B cell (primary cell): Measurements from ENCODE around the gene CLDN24. TPM values are rescaled to one million over a fixed set of nuclear protein-coding genes. Genes with fewer than 3 reads are reported as not detected.

ENCODE experiments used
- ATAC-seq: fragments of 200-7000 bp; cut with Tn5 transposase; one replicate; pipeline ENCODE4 v1.10.0; 2021; ENCODE audit warnings: low read depth, mild to moderate bottlenecking, moderate number of reproducible peaks, moderate library complexity
- CTCF ChIA-PET: fragments of 350-600 bp; sonication (Branson Sonifier 250); formaldehyde crosslinking; loops from one replicate; lab custom pipeline; 2021; ENCODE audit warnings: antibody characterized with exemption, inconsistent platforms; lab: Charles Lee
- POLR2A ChIA-PET: fragments of 350-600 bp; sonication (Branson Sonifier 250); formaldehyde crosslinking; loops from one replicate; lab custom pipeline; 2021; ENCODE audit warnings: antibody characterized with exemption; lab: Charles Lee
- DNase-seq: peaks from one replicate; pipeline ENCODE4 v3.0.0; 2013
- H2AFZ ChIP-seq: 2 replicates; pipeline ENCODE4 v1.6.1; 2012; ENCODE audit warnings: mild to moderate bottlenecking, low read depth, low read length; ENCODE audit not compliant: insufficient read depth, poor library complexity, severe bottlenecking
- H3K27ac ChIP-seq, 2 donors: 1 replicate in 1 of 2; 2 replicates in 1 of 2; pipeline ENCODE4 v1.5.1; 2012 to 2013; ENCODE audit warnings: low read length in 2 of 2, mild to moderate bottlenecking in 2 of 2, moderate library complexity in 1 of 2
- H3K27me3 ChIP-seq, 4 experiments: fragments of 200-600 bp in 1 of 4; sonication (generic) in 1 of 4; replicated peaks in 1 of 4; 1 replicate in 2 of 4; 2 replicates in 2 of 4; pipeline versions ENCODE4 v1.6.1 to v1.7.0; 2013 to 2016; ENCODE audit warnings: low read length in 3 of 4, mild to moderate bottlenecking in 2 of 4, mixed read lengths in 1 of 4, moderate library complexity in 1 of 4; ENCODE audit not compliant: insufficient read depth in 4 of 4, control insufficient read depth in 3 of 4; ENCODE audit errors: control extremely low read depth in 1 of 4
- H3K36me3 ChIP-seq, 2 experiments: replicated peaks in 1 of 2; 1 replicate in 1 of 2; 2 replicates in 1 of 2; pipeline versions ENCODE4 v1.6.1 to v1.7.1; 2013; ENCODE audit warnings: low read length in 1 of 2; ENCODE audit not compliant: insufficient read depth in 2 of 2, control insufficient read depth in 1 of 2; ENCODE audit errors: control extremely low read depth in 1 of 2, extremely low read depth in 1 of 2
- H3K4me1 ChIP-seq, 2 donors: fragments of 200-600 bp in 1 of 2; sonication (generic) in 1 of 2; 1 replicate in 1 of 2; 2 replicates in 1 of 2; pipeline versions ENCODE4 v1.5.1 to v1.6.1; 2013 to 2017; ENCODE audit warnings: low read length in 2 of 2; ENCODE audit not compliant: control insufficient read depth in 2 of 2, insufficient read depth in 2 of 2
- H3K4me2 ChIP-seq: replicated peaks from 2 replicates; pipeline ENCODE3; 2012; ENCODE audit warnings: mild to moderate bottlenecking, low read depth, low read length; ENCODE audit not compliant: poor library complexity, severe bottlenecking
- H3K4me3 ChIP-seq, 5 experiments: fragments of 200-600 bp in 1 of 5; sonication (generic) in 1 of 5; 1 replicate in 3 of 5; 2 replicates in 2 of 5; pipeline versions ENCODE4 v1.5.1 to v1.7.0; 2011 to 2016; ENCODE audit warnings: low read length in 4 of 5, mild to moderate bottlenecking in 4 of 5, low read depth in 2 of 5, control low read depth in 1 of 5, moderate library complexity in 1 of 5; ENCODE audit not compliant: insufficient read depth in 1 of 5; ENCODE audit errors: control extremely low read depth in 1 of 5, extremely low read depth in 1 of 5
- H3K79me2 ChIP-seq: fragments of 200-600 bp; sonication (generic); one replicate; pipeline ENCODE4 v1.6.0; 2016; ENCODE audit warnings: low read length; ENCODE audit not compliant: control insufficient read depth, insufficient read depth
- H3K9ac ChIP-seq: fragments of 200-600 bp; sonication (generic); 2 replicates; pipeline ENCODE4 v1.6.1; 2017; ENCODE audit warnings: mild to moderate bottlenecking, low read length, moderate library complexity
- H3K9me3 ChIP-seq, 3 donors: one replicate each; pipeline versions ENCODE4 v1.6.1 to v1.7.1; 2013; ENCODE audit warnings: low read length in 2 of 3; ENCODE audit not compliant: control insufficient read depth in 2 of 3, insufficient read depth in 1 of 3; ENCODE audit errors: control extremely low read depth in 1 of 3
- H4K20me1 ChIP-seq: 2 replicates; pipeline ENCODE4 v1.6.0; 2012; ENCODE audit warnings: mild to moderate bottlenecking, low read length; ENCODE audit not compliant: insufficient read depth, control insufficient read depth, poor library complexity, severe bottlenecking
- H3K27ac Mint-ChIP-seq: one replicate; pipeline ENCODE4 v1.8.0; 2021; ENCODE audit warnings: mixed read lengths
- H3K27me3 Mint-ChIP-seq: one replicate; pipeline ENCODE4 v1.8.0; 2021; ENCODE audit warnings: mixed read lengths
- H3K4me1 Mint-ChIP-seq: one replicate; pipeline ENCODE4 v1.8.0; 2021; ENCODE audit warnings: mixed read lengths
- H3K4me3 Mint-ChIP-seq: one replicate; pipeline ENCODE4 v1.8.0; 2021; ENCODE audit warnings: mixed read lengths
- H3K9me3 Mint-ChIP-seq: one replicate; pipeline ENCODE4 v1.8.0; 2022; ENCODE audit warnings: mixed read lengths; ENCODE audit not compliant: insufficient read depth
- EZH2 ChIP-seq: IDR thresholded peaks from 2 replicates; pipeline ENCODE4 v1.6.1; 2012; ENCODE audit warnings: borderline replicate concordance, low read depth, mild to moderate bottlenecking, moderate library complexity, low read length; ENCODE audit not compliant: insufficient read depth, poor library complexity, severe bottlenecking
- WGBS: methylation state at CpG from one replicate; pipeline ENCODE4 v1.1.5; 2013; ENCODE audit warnings: missing lambda C conversion rate; ENCODE audit not compliant: insufficient coverage; 5-methylcytosine and 5-hydroxymethylcytosine counted together
- intact Hi-C: fragments of 100-400 bp; cut with micrococcal nuclease; formaldehyde crosslinking; loops from one replicate; pipeline ENCODE4 v1.10.0; 2022
- polyA plus RNA-seq: library from polyadenylated mRNA; depleted of rRNA; stranded (reverse); fragments of >200 nt; gene quantifications from 2 replicates; pipeline ENCODE4 v1.2.3, GENCODE V29; 2012
- total RNA-seq, 2 donors: library from RNA; stranded (reverse); fragments of 120-200 nt in 1 of 2; gene quantifications; 1 replicate in 1 of 2; 2 replicates in 1 of 2; pipeline versions ENCODE4 v1.2.3 to v1.2.4, GENCODE V29; 2013 to 2022
- TF ChIP-seq, protein P1 (sequence below): fragments of 200-600 bp; IDR thresholded peaks from one replicate; pipeline ENCODE4 v1.8.0; 2022; ENCODE audit warnings: antibody characterized with exemption, mild to moderate bottlenecking

CLDN24 gene
- total and polyA plus RNA-seq, 2 donors (not counting 1 experiment from before 2014, with no cell fraction given) = not detected

- Histone ChIP-seq H3K4me3 (no peak overlapping the region), H3K4me2 (no peak overlapping the region), H3K4me1 (no peaks in the 10 kb centered on the region), H4K20me1 (no peaks in the 10 kb centered on the region), H2AFZ (no peak overlapping the region), H3K9ac (no peak overlapping the region), H3K27me3 (peaks cover 0 to 4% (median 0%) of the 10 kb centered on the region in 4 experiments), H3K27ac (no peak overlapping the region), H3K36me3 (no peaks in the 10 kb centered on the region), H3K9me3 (peaks cover 0 to 3% (median 0%) of the 10 kb centered on the region in 3 donors), H3K79me2 (no peaks in the 10 kb centered on the region)
- Mint-ChIP-seq H3K9me3 (no peaks in the 10 kb centered on the region), H3K4me1 (no peaks in the 10 kb centered on the region), H3K27ac (no peak overlapping the region), H3K27me3 (peaks cover 5% of the 10 kb centered on the region), H3K4me3 (no peak overlapping the region)
- WGBS = 82% methylated on average over 2 of the region's 2 CpGs
- ChIA-PET POLR2A (no interaction called here), CTCF (no interaction called here)
- TF ChIP-seq EZH2 = no peak
- TF ChIP-seq, protein P1, sequence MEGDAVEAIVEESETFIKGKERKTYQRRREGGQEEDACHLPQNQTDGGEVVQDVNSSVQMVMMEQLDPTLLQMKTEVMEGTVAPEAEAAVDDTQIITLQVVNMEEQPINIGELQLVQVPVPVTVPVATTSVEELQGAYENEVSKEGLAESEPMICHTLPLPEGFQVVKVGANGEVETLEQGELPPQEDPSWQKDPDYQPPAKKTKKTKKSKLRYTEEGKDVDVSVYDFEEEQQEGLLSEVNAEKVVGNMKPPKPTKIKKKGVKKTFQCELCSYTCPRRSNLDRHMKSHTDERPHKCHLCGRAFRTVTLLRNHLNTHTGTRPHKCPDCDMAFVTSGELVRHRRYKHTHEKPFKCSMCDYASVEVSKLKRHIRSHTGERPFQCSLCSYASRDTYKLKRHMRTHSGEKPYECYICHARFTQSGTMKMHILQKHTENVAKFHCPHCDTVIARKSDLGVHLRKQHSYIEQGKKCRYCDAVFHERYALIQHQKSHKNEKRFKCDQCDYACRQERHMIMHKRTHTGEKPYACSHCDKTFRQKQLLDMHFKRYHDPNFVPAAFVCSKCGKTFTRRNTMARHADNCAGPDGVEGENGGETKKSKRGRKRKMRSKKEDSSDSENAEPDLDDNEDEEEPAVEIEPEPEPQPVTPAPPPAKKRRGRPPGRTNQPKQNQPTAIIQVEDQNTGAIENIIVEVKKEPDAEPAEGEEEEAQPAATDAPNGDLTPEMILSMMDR = no peak
- no peak for DNase-seq
- no peak for ATAC-seq
- intact Hi-C loops = no loop called here
Observed at GRCh38 chr4:183330841-183331240, 8.6 kb upstream of the CLDN24 start.

- H3K9me3 Mint-ChIP-seq = no peaks in the 10 kb centered on the region
- CTCF ChIA-PET = no interaction called here
- Histone ChIP-seq H3K36me3 (no peaks in the 10 kb centered on the region), H3K27me3 (peaks cover 0 to 4% (median 0%) of the 10 kb centered on the region in 4 experiments), H2AFZ (no peak overlapping the region), H3K4me2 (no peak overlapping the region), H3K9me3 (peaks cover 0 to 3% (median 0%) of the 10 kb centered on the region in 3 donors), H4K20me1 (no peaks in the 10 kb centered on the region), H3K4me3 (no peak overlapping the region), H3K4me1 (no peaks in the 10 kb centered on the region), H3K27ac (no peak overlapping the region), H3K9ac (no peak overlapping the region), H3K79me2 (no peaks in the 10 kb centered on the region)
- intact Hi-C loops = no loop called here
- H3K4me1 Mint-ChIP-seq = no peaks in the 10 kb centered on the region
- WGBS = 80% methylated on average over 7 of the region's 10 CpGs
- H3K27ac Mint-ChIP-seq = no peak overlapping the region
- no peak for ATAC-seq
- POLR2A ChIA-PET = no interaction called here
- no peak for DNase-seq
- no peak overlapping the region for H3K4me3 Mint-ChIP-seq
- peaks cover 5% of the 10 kb centered on the region for H3K27me3 Mint-ChIP-seq
- TF ChIP-seq, protein P1 = no peak
- no peak for TF ChIP-seq EZH2
Observed at GRCh38 chr4:183329954-183330742, 7.9 kb upstream of the CLDN24 start.
